NCI-H510A treated with DMSO at 0.1 percent for 48 hours (cell line): ENCODE measurements around the gene HOXA3.

ENCODE experiments used
- DNase-seq: peaks from one replicate; lab custom pipeline; 2025; lab: John Stamatoyannopoulos, UW

The HOXA3 gene

DNA sequence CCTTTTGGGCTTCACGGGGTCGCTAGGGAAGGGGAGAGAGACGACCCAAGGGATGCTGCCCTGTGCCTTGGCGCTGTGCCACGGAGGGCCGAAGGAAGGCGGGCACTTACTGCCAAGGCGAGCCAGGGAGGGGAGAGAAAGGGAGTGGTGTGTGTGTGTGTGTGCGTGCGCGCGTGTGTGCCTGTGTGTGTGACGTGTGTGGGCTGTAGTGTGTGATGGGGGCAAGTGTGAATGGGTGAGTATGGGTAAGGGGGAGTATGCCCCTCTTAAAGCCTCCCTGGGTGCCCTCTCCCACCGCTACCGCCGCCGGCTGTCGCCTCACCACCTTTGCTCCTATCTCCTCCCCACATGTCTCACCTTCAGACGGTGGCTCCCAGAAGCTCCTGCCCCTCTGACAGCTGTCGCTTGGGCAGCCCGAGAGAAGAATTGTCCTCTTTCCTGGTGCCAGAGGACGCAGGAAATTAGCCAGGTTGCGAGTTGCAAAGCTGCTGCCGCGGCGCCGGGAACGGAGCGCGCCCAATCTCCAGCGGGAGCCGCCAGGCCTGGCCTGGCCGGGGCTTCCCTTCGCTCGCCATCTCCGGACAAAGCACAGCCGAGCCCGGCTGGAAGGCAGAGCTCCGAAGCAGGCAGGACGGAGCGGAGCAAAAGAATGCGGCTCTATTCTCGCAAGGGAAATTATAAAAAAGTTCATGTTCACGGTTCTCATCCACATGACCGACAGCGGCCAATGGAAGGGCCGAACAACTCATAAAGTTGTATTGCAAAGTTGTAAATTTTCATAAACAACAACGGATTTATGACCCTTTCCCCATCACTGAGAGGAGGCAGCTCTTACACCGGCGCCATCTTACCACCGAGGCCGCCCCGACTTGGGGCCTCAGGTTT is at the start of gene HOXA3:
TSS of gene HOXA3 (minus strand) at position 653 of the 885 bp plus-strand sequence. CDS start 41,943 bp downstream, outside the sequence.
- no peak for DNase-seq

DNA sequence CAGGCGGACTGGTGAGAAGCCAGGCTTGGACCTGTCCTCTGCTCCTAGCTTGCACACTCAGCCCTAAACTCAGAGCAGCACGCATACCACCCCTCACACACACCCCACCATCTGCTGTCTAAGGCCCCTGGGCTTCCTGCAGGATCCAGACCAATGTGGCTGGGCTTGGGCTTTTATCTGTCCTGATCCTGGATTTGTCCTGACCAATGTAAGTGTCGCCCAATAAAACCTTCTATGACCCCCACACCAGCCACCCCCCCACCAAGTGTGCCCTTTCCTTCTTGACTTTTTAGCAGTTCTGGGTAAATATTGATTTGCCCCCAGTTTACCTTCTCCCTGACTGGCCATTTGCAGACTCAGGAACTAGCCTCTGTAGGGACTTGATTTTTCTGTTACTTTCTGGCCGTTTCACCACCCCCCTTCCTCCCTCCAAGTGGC is 49.2 kb upstream of the HOXA3 start:
- no peak for DNase-seq

DNA sequence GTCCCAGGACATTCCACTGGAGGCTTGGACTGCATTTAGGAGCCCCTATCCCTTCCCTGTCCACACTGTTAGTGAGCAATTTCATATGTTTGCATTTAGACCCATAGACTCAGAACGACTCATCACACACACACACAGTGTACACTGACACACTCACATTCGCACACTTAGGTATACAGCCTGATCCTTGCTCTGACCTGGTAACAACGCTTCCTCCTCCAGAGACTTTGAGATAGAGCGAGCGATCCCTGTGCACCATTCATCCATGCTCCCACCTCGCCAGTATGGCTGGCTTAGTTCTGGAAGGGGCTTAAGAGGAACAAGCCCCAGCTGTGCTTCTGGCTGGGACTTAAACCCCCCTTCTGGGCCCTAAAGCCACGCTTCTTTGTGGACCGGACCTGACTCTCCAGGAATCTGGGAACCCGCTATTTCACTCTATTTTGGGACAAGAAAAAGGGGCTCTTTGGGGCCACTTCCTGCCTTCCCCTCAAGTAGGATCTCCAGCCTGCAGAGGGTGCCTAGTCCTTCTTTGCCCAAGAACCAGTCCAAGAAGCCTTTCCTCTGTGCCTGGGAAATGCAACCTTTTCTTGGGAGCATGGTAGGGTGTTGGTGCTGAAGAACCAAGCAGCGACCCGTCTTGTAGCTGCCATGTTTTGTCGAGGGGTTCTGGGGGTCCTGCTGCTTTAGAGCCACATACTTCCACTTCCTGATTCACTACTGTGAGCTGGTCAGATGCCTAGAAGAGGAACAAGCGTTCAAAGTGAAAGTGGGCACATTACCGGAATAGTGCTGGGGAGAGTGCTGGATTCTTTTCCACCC is 48.6 kb upstream of the HOXA3 start:
- no peak for DNase-seq

DNA sequence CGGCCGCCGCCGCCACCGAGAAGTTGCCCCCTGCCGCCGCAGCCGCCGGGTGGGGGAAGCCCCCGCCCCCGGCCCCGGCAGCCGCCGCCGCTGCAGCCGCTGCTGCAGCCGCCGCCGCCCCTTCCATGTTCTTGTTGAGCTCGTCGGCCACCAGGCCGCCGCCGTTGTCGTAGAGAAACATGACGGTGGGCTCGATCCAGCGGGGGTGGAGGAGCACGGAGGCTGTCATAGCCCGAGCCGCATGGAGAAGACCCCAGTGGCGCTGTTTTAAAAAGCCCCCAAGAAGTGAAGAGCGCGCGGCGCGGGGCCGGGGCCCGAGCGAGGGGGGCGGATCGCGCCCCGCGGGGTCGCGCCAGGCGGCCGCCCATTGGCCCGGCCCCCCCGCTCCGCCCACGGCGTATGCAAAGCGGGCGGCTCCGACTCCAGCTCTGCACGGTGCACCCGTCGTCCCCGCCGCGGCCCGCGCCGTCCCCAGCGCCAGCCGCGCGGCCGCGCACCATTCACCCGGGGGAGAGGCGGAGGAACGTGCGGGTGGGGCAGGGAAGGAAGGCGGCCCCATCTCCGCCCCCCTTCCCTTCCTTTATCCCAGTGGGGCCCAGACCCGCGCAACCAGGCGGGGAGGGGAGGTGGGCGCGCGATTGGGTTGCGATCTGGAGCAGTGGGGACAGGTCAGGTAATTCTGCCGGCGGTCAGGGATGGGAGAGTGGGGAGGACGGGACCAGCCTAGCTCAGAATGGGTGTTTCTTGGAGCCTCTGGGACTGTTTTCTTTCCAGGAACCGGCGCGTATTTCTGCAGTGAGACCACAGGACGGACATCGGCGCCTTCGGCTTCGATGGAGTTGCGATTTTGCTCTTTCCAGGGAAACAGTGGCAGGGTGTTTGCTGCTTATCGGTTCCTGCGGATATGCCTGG is 47.7 kb upstream of the HOXA3 start, which contains the start of gene HOXA13:
TSS of gene HOXA13 (minus strand) at position 243 of the 912 bp plus-strand sequence. CDS start at position 229, 14 bp downstream.
- peak; percentile 47 for DNase-seq

DNA sequence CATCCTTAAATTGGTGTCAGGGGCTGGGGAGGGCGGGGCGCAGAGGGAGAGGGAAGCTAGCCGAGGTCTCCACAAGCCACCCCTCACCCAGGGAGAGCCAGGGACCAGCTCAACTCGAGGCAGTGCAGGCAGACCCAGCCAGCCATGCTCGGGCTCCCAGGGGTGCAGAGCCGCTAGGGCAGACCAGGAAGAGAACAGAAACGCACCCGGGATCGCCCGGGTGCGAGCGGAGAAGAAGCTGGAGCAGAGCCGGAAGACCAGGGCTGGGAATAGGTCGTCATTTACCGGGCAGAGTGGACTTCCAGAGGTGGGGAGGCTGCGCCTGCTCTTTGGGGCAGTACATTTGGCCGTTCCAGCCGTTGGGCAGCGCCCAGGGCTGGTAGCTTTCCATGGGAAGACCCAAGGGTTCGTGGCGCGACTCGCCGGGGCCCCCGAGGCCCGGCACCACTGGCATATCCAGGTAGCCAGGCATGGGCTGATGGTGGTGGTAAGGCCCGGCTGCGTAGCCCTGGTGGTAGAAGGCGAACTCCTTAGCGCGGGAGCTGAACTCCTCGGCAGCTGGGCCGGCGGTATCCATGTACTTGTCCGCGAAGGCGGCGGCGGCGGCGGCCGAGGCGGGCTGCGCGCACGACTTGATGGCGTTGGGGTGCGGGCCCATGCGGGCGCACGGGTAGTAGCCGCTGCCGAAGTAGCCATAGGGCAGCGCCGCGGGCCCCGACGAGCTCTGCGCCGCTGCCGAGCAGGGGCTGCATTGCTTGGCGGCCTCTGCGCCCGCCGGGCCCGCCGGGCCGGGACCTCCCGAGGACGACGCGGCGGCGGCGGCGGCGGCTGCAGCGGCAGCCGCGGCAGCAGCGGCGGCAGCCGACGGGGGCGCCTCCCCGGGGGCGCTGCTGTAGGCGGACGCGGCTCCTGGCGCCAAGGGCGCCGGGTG is 46.8 kb upstream of the HOXA3 start:
- DNase-seq: peak; percentile 21

DNA sequence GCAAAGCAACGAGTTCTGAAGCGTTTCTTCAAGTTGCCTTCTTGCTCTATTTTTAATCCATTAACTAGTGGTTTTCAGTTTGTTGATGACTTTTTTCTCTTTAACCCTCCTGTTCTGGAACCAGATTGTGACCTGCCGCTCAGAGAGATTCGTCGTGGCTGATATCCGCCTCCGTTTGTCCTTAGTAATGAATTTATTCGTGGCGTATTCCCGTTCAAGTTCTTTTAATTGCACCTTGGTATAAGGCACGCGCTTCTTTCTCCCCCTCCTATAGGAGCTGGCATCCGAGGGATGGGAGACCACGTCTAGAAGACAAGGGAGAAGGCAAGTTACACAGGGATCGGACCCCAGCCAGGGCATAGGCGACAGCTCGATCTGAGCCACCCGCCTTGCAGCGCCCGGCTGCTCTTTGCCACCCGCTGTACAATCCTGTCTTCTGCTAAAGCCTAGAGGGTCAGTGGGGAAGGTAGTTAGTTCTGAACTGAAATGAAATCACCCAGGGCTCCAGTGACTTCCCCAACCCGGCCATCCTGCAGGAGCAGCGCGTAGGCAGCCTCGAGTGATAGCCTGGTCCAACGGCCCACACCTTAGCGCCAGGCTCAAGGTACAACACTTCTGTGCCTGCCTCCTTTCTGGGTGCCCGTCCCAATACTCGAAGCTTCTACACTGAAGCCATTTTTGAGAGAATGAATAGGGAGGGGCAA is 45.9 kb upstream of the HOXA3 start:
- no peak for DNase-seq

DNA sequence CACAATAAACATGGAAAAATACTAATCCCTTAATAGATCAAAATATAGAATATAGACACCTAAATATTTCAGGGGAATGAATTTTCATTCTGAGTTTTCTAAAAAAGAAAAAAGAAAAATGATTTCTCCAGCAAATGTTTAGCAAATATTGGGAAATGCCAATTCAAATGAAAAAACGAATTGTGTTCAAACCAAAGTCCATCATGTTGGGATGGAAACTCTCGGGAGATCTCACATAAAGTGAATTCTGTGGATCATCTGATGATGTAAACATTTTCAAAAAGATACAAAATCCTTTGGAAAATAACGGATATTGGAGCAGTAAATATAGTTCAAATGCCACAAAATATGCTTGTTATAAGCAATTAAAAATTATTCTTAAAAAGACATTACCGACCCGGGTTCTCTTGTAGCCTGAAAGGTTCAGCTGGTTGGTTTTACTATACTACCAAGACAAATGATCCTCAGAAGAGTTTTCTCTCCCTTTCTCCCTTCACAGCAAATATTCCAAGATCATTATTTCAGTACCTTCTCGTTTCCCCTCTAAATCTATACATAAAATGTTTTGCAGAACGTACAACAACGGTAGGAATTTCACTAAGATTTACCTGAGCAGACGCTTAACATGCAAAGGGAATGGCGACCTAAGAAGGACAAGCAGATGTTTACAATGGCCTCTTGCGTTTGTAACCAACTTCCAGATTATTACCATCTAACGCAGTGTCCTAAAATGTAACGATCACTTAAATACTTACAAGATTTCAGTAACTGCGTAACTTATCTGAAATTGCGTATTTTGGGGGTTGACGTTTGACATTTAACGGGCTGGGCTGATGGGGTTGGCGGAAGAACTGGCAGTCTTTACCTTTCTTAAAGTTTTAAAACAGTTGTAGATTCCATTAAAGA is 45.0 kb upstream of the HOXA3 start:
- peak; percentile 39 for DNase-seq

DNA sequence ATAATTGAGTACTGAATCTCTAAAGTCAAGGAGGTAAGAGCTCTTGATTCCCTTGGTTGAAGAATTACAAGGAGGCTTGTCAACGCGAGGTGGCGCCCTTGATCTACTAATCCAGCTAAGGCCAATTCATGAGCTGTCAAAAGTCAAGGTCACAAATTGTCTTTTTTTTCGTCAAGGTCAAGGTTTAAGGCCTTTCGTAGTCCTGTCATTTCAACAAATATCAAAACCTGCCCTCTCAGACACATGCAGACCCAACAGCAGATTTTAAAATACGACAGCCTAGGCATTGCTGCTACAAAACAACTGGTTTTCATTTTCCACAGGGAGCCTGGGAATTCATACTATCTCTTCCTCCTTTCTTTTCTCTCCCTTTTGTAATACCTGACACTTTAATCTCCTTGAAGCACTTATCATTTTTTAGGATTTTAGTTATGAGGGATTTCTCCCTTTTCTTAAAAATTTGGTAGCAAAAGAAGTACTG is 43.9 kb upstream of the HOXA3 start:
- DNase-seq: peak; percentile 83

DNA sequence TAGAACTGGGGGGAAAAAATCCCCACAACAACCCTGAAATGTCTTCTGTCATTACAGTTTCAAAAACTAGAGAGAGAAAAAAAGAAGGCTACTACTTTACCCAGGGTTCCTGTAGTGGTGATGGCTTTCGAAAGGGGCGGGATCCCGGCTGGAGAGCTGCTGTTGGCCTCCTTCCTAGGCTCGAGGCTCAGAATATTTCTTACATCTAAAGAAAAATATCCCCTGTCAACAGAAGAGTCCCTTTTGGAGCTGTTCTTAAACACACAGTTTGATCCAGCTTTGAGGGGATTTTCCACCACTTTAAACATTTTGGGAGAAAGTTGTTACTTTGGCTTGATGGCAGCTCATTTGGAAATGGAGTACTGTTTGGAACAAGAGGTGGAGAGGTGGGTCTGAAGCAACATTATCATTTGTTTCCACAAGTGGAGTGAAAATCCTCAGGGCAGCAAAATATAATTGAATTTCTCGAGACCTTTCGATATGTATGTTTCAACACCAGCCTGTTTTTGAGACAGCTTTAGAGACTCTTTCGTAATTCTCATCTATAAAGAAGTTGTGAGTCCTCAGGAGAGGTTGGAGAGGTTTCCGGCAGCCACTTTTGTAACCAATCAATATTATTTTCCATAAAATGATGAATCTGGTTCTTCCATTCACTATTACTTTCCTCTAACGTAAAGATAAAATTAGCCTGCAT is 42.5 kb upstream of the HOXA3 start:
- no peak for DNase-seq

DNA sequence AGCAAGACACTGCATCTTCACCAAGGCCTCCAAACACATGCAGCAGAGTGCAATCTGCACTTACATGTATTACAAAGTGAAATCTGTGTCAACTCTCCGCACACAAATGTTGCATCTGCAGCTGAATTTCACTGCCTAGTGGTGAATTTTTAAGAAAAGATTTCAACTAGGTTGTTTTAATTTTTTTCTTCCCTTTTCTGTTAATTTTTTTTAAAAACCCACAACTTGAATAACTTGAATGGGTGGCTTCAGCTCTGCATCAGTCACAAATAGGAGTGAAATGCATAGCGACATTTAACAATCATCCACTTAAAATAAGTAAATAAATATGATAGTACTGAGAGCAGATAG is 41.6 kb upstream of the HOXA3 start:
- no peak for DNase-seq

DNA sequence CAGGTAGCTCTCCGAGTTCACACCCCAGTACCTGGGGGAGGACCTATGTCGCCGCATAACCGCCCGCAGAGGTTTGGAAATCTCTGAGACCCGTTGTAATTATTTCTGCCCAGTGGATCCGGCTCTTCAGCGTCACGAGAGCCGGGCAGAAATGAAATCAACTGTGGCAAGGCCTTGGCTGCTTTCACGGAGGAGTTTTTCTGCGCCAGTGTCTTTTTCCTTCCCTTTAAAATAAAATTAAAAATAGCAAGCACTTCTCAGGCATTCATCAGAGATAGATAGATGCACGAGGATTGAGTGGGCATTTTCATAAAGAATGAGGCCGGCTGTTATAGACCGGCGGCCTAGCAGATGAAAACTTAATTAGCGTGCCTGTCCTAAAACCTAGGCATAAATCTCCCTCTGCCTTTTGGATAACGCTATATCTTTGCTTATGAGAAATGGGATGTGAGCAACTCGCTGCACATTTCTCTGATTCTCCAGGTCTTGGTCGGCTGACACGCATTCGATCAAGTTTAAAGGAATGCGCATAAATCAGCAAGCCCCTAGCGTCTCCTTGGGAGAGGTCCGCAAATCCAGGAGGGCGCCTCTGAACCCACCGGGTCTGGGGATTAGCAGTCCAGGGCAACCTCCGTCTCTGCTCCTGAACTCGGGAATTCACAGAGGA is 41.1 kb upstream of the HOXA3 start:
- no peak for DNase-seq

DNA sequence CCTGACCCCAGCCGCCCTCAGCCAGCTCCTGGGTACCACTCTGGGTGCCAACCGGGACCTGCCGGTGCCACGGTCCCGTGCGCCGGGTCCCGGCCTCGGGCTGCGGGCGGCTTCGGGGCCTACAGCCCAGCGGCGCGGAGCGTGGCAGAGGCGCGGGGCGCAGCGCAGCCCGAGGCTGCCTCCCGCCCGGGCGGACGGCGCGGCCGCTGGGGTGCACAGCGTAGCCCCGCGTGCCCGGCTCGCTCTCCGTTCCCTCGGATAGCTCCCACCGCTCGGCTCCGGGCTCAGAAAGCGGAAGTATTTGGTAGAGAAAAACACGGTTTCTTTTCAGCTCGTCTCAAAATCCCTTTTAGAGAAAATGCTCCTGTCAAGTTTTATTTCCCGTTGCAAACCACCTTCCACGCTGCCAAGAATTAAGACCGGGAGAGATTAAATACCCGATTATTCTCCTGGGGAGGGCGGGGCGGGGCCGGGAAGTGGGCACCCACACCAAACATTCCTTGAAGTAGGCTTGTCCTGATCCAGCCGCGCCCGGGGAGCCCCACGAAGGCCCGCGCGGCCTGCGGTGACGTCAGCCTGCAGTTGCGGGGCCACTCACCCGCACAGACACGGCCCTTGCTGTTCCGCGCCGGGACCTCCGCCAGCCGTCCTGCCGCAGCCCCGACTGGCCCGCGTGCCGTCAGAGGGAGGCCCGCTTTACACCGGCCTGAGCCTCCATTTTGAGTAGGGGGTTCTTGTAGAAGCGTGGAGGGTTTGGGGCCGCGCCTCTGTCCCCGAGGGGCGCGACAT is 40.4 kb upstream of the HOXA3 start:
- no peak for DNase-seq

DNA sequence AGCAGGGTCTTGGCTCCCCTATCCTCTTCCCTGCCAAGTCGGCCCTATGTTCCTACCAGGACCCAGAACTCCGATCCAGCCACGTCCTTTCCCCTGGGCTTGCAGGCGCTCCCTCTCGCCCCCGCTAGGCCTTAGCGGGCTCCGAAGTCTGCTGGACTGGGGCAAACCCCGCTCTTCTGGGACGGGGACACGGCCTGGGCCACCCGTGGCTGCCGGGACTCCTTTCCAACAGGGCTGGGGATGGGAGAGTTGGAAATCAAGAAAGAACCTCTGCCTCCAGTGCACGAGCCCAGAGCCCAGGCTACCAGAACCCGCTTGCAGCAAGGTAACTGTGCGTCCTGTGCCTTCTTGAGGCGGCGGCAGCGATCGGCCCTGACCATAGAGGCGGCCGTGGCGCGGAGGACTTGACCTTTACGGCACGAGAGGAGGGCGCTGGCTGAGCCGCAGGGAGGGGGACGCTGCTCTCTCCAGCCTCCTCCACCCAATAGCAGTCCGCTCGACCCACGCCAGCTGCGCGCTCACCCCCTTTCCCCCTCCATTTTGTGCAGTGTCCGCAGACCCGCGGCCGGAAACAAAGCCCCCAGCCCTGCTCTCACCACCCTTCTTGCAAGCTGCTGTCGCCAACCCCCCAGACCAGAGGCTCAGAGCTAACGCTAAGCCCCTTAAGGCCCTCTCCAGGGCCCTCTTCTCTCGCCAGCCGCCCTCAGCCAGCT is 39.6 kb upstream of the HOXA3 start:
- DNase-seq: no peak

DNA sequence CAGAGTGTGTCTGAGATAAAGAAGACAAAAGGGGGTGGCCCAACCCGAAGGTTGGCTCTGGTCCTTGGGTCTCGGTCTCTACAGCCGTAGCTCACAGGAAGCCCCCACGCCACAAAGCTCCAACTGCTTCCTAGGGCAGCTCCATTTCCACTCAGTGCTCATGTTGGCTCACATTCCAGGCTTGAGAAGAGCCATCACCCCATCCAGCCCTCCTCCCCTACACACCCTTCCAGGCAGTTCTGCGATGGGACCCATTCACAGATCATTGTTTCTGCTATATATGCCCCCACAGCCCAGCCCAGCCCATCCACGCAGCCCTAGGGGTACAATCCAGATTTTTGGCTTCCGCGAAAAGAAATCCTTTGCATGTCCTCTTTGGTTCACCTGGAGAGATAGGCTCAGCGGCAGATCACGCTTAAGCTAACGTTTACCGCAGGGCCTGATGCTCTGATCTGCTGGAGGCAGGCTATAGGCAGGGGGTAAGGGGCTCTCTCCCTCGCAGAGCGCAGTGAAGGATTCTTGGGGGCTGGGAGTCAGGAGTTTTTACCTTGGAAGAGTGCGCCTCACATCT is 38.9 kb upstream of the HOXA3 start:
- no peak for DNase-seq

DNA sequence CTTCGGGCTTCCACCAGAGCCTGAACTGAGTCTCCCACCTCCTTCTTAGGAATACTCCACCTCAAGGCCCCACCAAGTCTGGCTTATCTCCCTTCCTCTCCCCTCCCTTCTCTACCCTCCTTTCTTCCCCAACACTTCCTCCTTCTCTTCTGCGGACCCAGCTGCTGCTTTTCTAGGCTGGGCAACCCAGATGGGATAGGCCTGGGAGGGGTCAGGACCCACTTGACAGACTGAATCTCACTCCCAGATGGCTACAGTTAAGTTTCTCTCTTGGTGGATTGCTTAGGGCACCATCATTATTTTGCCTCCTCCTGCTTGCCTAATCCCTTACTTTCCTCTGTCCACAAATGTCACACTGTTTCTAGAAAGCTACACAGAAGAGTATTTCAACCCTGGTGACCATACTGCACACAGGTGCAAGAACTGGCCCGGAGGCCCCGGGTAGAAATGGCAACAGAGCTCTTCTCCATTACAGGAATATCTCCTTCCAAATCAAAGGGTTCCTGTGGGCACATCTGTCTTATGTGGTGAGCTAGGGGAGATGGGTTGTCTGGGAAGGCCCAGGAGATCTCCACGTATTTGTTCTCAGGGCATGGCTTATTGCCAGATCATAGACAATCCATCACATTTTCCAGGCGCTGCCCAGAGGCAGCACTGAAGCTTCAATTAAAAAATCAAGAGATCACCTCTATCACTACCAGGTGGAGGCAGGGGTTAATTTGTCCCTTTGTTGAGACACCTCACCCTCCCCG is 37.8 kb upstream of the HOXA3 start:
- no peak for DNase-seq
